Breast epithelium (tissue), 3 donors: ENCODE data around the gene VAV3.

Experiments used
- CTCF ChIP-seq, 3 donors: fragments of 450-650 bp; IDR thresholded peaks; one replicate each; pipeline ENCODE4 v1.5.1; 2016 to 2017; ENCODE audit warnings: antibody characterized with exemption in 3 of 3, mild to moderate bottlenecking in 3 of 3, moderate library complexity in 3 of 3
- POLR2A ChIP-seq: fragments of 450-650 bp; IDR thresholded peaks from one replicate; pipeline ENCODE4 v1.6.1; 2016; ENCODE audit warnings: antibody characterized with exemption, mild to moderate bottlenecking, moderate library complexity

- TF ChIP-seq CTCF (IDR thresholded peaks at IDR 0.05) = no peak
- TF ChIP-seq POLR2A = no peak
Observed at GRCh38 chr1:107526524-107527198, 438.3 kb downstream of the VAV3 start.
